ENCODE measurements around the gene HLA-C.
"Not testable (repeated sequence)": the region's sequence is repeated elsewhere in the genome, so short reads cannot be mapped to it uniquely, and the experiment has no call there.

The HLA-C gene

DNA sequence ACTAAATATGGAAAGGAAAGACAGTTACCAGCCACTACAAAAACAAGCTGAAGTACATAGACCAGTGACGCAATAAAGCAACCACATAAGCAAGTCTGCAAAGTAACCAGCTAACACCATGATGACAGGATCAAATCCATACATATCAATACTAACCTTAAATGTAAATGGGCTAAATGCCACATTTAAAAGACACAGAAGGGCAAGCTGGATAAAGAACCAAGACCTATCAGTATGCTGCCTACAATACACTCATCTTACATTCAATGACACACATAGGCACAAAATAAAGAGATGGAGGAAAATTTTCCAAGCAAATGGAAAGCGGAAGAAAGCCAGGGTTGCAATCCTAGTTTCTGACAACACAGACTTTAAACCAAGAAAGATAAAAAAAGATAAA lies 24.1 kb downstream of the HLA-C start:
- ChIA-PET CTCF (no interaction called here), POLR2A (no interaction called here)
- DNase-seq (ENCODE audit: extremely low spot score): no peak
- TF ChIP-seq ELF4 (IDR thresholded peaks at IDR 0.05): no peak
- TF ChIP-seq FOXM1 (IDR thresholded peaks at IDR 0.05; ENCODE audit: borderline replicate concordance): no peak
- no peak for TF ChIP-seq LEF1 (IDR thresholded peaks at IDR 0.05; ENCODE audit: borderline replicate concordance)
- TF ChIP-seq FOXA1 (IDR thresholded peaks at IDR 0.05): no peak
- no peak for TF ChIP-seq HDGF (IDR thresholded peaks at IDR 0.05; ENCODE audit: borderline replicate concordance)
- no peak for TF ChIP-seq SP1 (IDR thresholded peaks at IDR 0.05)
- no peak for TF ChIP-seq CTBP1 (IDR thresholded peaks at IDR 0.05; ENCODE audit: borderline replicate concordance)
- TF ChIP-seq, protein P1, sequence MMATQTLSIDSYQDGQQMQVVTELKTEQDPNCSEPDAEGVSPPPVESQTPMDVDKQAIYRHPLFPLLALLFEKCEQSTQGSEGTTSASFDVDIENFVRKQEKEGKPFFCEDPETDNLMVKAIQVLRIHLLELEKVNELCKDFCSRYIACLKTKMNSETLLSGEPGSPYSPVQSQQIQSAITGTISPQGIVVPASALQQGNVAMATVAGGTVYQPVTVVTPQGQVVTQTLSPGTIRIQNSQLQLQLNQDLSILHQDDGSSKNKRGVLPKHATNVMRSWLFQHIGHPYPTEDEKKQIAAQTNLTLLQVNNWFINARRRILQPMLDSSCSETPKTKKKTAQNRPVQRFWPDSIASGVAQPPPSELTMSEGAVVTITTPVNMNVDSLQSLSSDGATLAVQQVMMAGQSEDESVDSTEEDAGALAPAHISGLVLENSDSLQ (IDR thresholded peaks at IDR 0.05): no peak
- no peak for TF ChIP-seq ZNF384 (IDR thresholded peaks at IDR 0.05)
- TF ChIP-seq TARDBP (IDR thresholded peaks at IDR 0.05): no peak
- TF ChIP-seq BHLHE40 (IDR thresholded peaks at IDR 0.05; ENCODE audit: borderline replicate concordance): no peak
- TF ChIP-seq FOXK2 (IDR thresholded peaks at IDR 0.05): no peak
- TF ChIP-seq L3MBTL2 (conservative IDR thresholded peaks at IDR 0.05): no peak
- TF ChIP-seq NFRKB (IDR thresholded peaks at IDR 0.05): no peak
- TF ChIP-seq ARNT (IDR thresholded peaks at IDR 0.05): no peak
- no peak for TF ChIP-seq SUZ12 (IDR thresholded peaks at IDR 0.05)

DNA sequence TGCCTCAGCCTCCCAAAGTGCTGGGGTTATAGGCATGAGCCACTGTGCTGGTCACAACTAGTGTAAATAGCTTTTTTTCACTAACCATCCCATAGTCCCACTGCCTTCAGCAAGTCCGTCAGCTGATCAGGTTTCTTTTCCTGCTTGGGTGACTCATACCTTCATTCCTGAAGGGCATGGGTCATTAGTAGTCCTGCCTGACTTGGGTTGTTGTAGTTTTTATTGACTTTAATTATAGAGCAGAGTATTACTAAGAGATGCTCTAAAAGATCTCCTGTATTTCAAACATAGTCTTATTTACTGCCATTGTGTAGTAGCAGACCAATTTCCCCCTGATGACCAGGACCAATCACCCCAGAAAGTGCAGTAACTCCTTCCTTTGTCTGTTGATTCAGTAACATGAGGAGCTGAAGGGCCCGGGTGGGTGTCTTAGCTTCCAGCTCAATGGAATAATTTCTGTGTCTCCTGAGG lies 25.8 kb downstream of the HLA-C start:
- CTCF ChIA-PET: interaction anchor here (0.7 to 1.2 kb wide), 4 partner anchors 11 to 159 kb away, joined by 3 to 4 read pairs (median 3); no protein-coding TSS in a partner anchor
- POLR2A ChIA-PET: interaction anchor here (1.0 to 1.4 kb wide), 3 partner anchors 14 to 27 kb away, joined by 3 to 4 read pairs (median 3); no protein-coding TSS in a partner anchor
- peak; percentile 42 for DNase-seq (ENCODE audit: extremely low spot score)
- TF ChIP-seq BHLHE40 (IDR thresholded peaks at IDR 0.05; ENCODE audit: borderline replicate concordance): no peak
- TF ChIP-seq SP1 (IDR thresholded peaks at IDR 0.05): no peak
- TF ChIP-seq, protein P1 (IDR thresholded peaks at IDR 0.05): no peak
- TF ChIP-seq LEF1 (IDR thresholded peaks at IDR 0.05; ENCODE audit: borderline replicate concordance): no peak
- no peak for TF ChIP-seq ARNT (IDR thresholded peaks at IDR 0.05)
- TF ChIP-seq ZNF384 (IDR thresholded peaks at IDR 0.05): no peak
- no peak for TF ChIP-seq FOXK2 (IDR thresholded peaks at IDR 0.05)
- no peak for TF ChIP-seq HDGF (IDR thresholded peaks at IDR 0.05; ENCODE audit: borderline replicate concordance)
- TF ChIP-seq SUZ12 (IDR thresholded peaks at IDR 0.05): no peak

DNA sequence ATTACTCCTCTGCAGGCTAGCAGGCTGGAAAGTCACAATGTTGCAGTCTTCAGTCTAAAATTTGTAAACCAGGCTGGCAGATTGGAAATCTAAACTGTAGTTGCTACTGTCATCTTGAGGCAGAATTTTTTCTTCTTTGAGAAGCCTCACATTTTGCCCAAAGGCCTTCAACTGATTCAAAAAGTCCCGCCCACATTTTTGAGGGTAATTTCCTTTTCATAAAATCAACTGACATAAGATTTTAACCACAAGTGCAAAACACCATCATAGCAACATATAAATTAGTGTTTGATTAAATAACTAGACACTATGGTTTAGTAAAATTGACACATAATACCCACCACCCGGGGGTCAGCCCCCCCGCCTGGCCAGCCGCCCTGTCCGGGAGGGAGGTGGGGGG lies 28.4 kb downstream of the HLA-C start:
- DNase-seq (ENCODE audit: extremely low spot score): no peak
- POLR2A ChIA-PET: no interaction called here
- TF ChIP-seq ELF4 (IDR thresholded peaks at IDR 0.05) (no peak), BHLHE40 (IDR thresholded peaks at IDR 0.05; ENCODE audit: borderline replicate concordance) (no peak), L3MBTL2 (conservative IDR thresholded peaks at IDR 0.05) (no peak), ZNF384 (IDR thresholded peaks at IDR 0.05) (no peak), FOXK2 (IDR thresholded peaks at IDR 0.05) (no peak), FOXA1 (IDR thresholded peaks at IDR 0.05) (no peak), SUZ12 (IDR thresholded peaks at IDR 0.05) (no peak), CTBP1 (IDR thresholded peaks at IDR 0.05; ENCODE audit: borderline replicate concordance) (no peak), NFRKB (IDR thresholded peaks at IDR 0.05) (no peak)
- TF ChIP-seq, protein P1 (IDR thresholded peaks at IDR 0.05): no peak
- CTCF ChIA-PET: no interaction called here

DNA sequence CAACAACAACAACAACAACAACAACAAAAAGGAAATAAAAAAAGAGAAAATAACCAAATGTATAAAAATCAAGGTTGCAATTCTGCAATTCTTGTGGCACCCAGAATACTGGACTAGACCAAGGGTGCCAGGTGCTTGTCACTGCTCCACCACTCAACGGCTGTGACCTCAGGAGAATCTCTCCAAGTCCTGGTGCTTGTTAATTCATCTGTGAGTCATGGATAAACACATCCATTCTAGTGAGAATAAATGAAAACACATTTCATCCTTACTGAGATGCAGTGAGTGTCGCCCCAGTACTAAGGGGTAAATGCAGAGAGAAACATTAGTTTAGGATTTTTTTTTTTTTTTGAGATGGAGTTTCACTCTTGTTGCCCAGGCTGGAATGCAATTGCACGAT lies 32.0 kb downstream of the HLA-C start:
- no peak for TF ChIP-seq TARDBP (IDR thresholded peaks at IDR 0.05)
- TF ChIP-seq ARNT (IDR thresholded peaks at IDR 0.05): no peak
- no peak for TF ChIP-seq NFRKB (IDR thresholded peaks at IDR 0.05)
- TF ChIP-seq, protein P1 (IDR thresholded peaks at IDR 0.05): no peak
- no peak for TF ChIP-seq ELF4 (IDR thresholded peaks at IDR 0.05)
- TF ChIP-seq ZNF384 (IDR thresholded peaks at IDR 0.05): no peak
- TF ChIP-seq FOXM1 (IDR thresholded peaks at IDR 0.05; ENCODE audit: borderline replicate concordance): no peak
- TF ChIP-seq BHLHE40 (IDR thresholded peaks at IDR 0.05; ENCODE audit: borderline replicate concordance): no peak
- TF ChIP-seq FOXA1 (IDR thresholded peaks at IDR 0.05): no peak
- TF ChIP-seq L3MBTL2 (conservative IDR thresholded peaks at IDR 0.05): no peak
- no peak for TF ChIP-seq SUZ12 (IDR thresholded peaks at IDR 0.05)
- no peak for TF ChIP-seq SP1 (IDR thresholded peaks at IDR 0.05)
- no peak for TF ChIP-seq LEF1 (IDR thresholded peaks at IDR 0.05; ENCODE audit: borderline replicate concordance)
- no peak for TF ChIP-seq FOXK2 (IDR thresholded peaks at IDR 0.05)
- no peak for TF ChIP-seq CTBP1 (IDR thresholded peaks at IDR 0.05; ENCODE audit: borderline replicate concordance)
- TF ChIP-seq HDGF (IDR thresholded peaks at IDR 0.05; ENCODE audit: borderline replicate concordance): no peak
- ChIA-PET POLR2A (no interaction called here), CTCF (no interaction called here)
- DNase-seq (ENCODE audit: extremely low spot score): no peak

DNA sequence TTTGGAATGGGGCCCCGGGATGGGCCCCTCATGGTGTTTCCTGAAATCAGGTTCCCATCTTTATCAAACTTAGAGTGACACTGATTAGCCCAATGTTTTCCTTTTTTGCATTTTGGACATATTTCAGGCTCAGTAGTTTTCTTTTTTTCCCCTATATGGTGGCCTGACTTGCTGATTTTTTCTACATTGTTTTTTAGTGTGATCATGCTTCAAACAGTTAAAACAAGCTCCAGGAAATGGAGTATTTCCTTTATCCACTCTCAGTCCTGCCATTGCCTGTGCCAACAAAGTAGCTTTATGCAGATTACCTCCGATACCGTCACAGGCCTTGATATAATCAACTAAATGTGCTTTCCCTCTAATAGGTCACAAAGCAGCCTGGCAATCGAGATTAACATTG lies 37.8 kb downstream of the HLA-C start:
- DNase-seq (ENCODE audit: extremely low spot score); POLR2A ChIA-PET: not testable (repeated sequence)
- CTCF ChIA-PET: interaction anchor here (1.3 kb wide), 1 partner anchor 19 kb away, joined by 3 read pairs; no protein-coding TSS in a partner anchor

DNA sequence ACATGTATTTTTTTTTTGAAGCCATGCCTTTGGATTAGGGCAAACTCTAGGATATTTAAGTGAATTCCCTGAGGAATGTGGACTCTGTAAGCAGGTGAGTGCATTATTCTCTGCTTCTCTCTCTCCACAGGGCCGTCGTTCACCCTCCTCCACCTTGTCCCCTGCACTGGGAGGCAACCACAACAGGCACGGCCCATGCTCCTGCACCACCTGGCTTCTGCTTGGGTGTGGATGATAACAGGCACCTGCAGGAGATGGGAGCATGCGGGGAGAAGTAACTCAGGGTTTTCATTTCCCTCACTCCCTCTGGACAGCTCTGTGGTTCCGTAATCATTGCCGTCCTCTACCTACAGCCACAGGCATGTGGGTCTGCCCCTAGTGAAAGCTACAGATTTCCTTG lies 43.4 kb downstream of the HLA-C start:
- no peak for TF ChIP-seq BHLHE40 (IDR thresholded peaks at IDR 0.05; ENCODE audit: borderline replicate concordance)
- TF ChIP-seq ZNF384 (IDR thresholded peaks at IDR 0.05): no peak
- no peak for TF ChIP-seq SUZ12 (IDR thresholded peaks at IDR 0.05)
- TF ChIP-seq HDGF (IDR thresholded peaks at IDR 0.05; ENCODE audit: borderline replicate concordance): no peak
- TF ChIP-seq CTBP1 (IDR thresholded peaks at IDR 0.05; ENCODE audit: borderline replicate concordance): no peak
- no peak for TF ChIP-seq L3MBTL2 (conservative IDR thresholded peaks at IDR 0.05)
- no peak for TF ChIP-seq FOXA1 (IDR thresholded peaks at IDR 0.05)
- TF ChIP-seq LEF1 (IDR thresholded peaks at IDR 0.05; ENCODE audit: borderline replicate concordance): no peak
- TF ChIP-seq FOXM1 (IDR thresholded peaks at IDR 0.05; ENCODE audit: borderline replicate concordance): no peak
- no peak for TF ChIP-seq TARDBP (IDR thresholded peaks at IDR 0.05)
- CTCF ChIA-PET: no interaction called here
- POLR2A ChIA-PET: no interaction called here
- no peak for DNase-seq (ENCODE audit: extremely low spot score)

All from HEK293T (cell line).